DMS79 (cell line): ENCODE data around the gene TMEM143.
"Not testable (repeated sequence)": the region's sequence is repeated elsewhere in the genome, so short reads cannot be mapped to it uniquely, and the experiment has no call there.

Experiments
- DNase-seq: peaks from one replicate; lab custom pipeline; 2025; lab: John Stamatoyannopoulos, UW

TMEM143 gene

GRCh38 chr19:48296963-48297734 lies 66.6 kb downstream of the TMEM143 start:
- DNase-seq, result no peak

- DNase-seq, result no peak
These were observed 68.3 kb downstream of the TMEM143 start for GRCh38 chr19:48295458-48295857.

- no peak for DNase-seq
These were observed 70.9 kb downstream of the TMEM143 start for GRCh38 chr19:48292798-48293197.

- not testable (repeated sequence) for DNase-seq
These were observed 72.3 kb downstream of the TMEM143 start for GRCh38 chr19:48291489-48291815.

GRCh38 chr19:48290771-48291488 lies 72.8 kb downstream of the TMEM143 start:
- peak; percentile 55 for DNase-seq

- DNase-seq, result no peak
These were observed 73.4 kb downstream of the TMEM143 start for GRCh38 chr19:48290401-48290770.

- no peak for DNase-seq
These were observed 76.0 kb downstream of the TMEM143 start for GRCh38 chr19:48287748-48288147.

- no peak for DNase-seq
These were observed 78.8 kb downstream of the TMEM143 start for GRCh38 chr19:48284896-48285295.

- no peak for DNase-seq
These were observed 79.8 kb downstream of the TMEM143 start for GRCh38 chr19:48283908-48284307.
